ENCODE results near the gene TMEM229B.

DNA sequence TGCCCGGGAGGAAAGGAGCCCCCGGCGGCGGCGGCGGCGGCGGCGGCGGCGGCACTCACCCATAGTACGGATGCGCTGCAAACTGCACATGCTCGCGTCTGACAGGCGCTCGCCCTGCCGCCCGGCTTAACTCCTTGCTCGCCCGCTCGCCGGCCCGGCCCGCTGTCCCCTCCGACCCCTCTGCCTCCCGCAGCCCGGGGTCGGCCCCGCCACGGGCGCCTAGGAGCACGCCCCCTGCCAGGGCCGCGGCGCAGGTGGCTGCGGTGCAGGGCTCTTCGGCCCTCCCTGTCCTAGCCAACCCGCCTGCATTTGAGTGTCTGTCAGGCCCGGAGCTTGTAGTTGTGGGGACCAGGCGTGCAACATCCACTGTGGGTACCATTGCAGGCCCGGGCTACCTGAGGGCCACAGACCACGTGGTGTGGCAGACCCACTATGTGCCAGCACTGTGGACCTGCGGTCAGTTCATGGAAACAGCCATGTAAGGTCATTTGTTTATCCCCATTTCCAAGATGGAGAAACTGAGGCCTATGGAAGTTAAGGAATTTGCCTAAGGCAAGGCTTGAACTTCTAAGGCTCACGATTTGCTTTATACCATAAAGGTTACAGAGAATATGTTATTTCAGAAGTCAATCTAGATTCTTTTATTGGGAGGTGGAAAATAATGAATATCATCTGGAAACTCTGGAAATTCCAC lies 27.0 kb upstream of the TMEM229B start:
- TF ChIP-seq, protein P1, sequence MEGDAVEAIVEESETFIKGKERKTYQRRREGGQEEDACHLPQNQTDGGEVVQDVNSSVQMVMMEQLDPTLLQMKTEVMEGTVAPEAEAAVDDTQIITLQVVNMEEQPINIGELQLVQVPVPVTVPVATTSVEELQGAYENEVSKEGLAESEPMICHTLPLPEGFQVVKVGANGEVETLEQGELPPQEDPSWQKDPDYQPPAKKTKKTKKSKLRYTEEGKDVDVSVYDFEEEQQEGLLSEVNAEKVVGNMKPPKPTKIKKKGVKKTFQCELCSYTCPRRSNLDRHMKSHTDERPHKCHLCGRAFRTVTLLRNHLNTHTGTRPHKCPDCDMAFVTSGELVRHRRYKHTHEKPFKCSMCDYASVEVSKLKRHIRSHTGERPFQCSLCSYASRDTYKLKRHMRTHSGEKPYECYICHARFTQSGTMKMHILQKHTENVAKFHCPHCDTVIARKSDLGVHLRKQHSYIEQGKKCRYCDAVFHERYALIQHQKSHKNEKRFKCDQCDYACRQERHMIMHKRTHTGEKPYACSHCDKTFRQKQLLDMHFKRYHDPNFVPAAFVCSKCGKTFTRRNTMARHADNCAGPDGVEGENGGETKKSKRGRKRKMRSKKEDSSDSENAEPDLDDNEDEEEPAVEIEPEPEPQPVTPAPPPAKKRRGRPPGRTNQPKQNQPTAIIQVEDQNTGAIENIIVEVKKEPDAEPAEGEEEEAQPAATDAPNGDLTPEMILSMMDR (IDR thresholded peaks at IDR 0.05), result no peak
- no peak for TF ChIP-seq POLR2A (IDR thresholded peaks at IDR 0.05)
